ENCODE data around the gene TBC1D3I. TPM values are rescaled to one million over a fixed set of nuclear protein-coding genes. Genes with fewer than 3 reads are reported as not detected.
"Not testable (repeated sequence)": the region's sequence is repeated elsewhere in the genome, so short reads cannot be mapped to it uniquely, and the experiment has no call there.

Gene TBC1D3I
- total RNA-seq, 4 donors from 2014 or later = 0.19 TPM; not detected in 3

GRCh38 chr17:36214918-36215317 lies 49.5 kb downstream of the TBC1D3I start:
- no peak overlapping the region for H3K27ac ChIP-seq (replicated peaks in 1 of 4)
- no peak overlapping the region for H3K4me3 ChIP-seq
- peak; percentile 10 for DNase-seq (ENCODE audit: extremely low spot score)
- H3K27me3 ChIP-seq = peaks cover 0 to 10% (median 0%) of the 10 kb centered on the region in 4 donors
- TF ChIP-seq POLR2A (IDR thresholded peaks at IDR 0.05; ENCODE audit: low read depth) (no peak), POLR2AphosphoS5 (IDR thresholded peaks at IDR 0.05) (no peak)
- peaks cover 0 to 13% (median 0%) of the 10 kb centered on the region in 4 donors for H3K9me3 ChIP-seq
- H3K36me3 ChIP-seq = no peaks in the 10 kb centered on the region
- H3K4me1 ChIP-seq = no peaks in the 10 kb centered on the region
- intact Hi-C loops (cut with DNase I) = no loop called here

GRCh38 chr17:36213695-36214094 lies 50.7 kb downstream of the TBC1D3I start:
- intact Hi-C loops (cut with DNase I) = no loop called here
- Histone ChIP-seq H3K36me3 (no peaks in the 10 kb centered on the region), H3K4me3 (no peak overlapping the region), H3K27ac (replicated peaks in 1 of 4) (no peak overlapping the region), H3K9me3 (peaks cover 0 to 7% (median 0%) of the 10 kb centered on the region in 4 donors), H3K4me1 (no peaks in the 10 kb centered on the region), H3K27me3 (peaks cover 0 to 10% (median 0%) of the 10 kb centered on the region in 4 donors)
- TF ChIP-seq POLR2A (IDR thresholded peaks at IDR 0.05; ENCODE audit: low read depth) (no peak), POLR2AphosphoS5 (IDR thresholded peaks at IDR 0.05) (no peak), EP300 (IDR thresholded peaks at IDR 0.05) (no peak)
- TF ChIP-seq, protein P1, sequence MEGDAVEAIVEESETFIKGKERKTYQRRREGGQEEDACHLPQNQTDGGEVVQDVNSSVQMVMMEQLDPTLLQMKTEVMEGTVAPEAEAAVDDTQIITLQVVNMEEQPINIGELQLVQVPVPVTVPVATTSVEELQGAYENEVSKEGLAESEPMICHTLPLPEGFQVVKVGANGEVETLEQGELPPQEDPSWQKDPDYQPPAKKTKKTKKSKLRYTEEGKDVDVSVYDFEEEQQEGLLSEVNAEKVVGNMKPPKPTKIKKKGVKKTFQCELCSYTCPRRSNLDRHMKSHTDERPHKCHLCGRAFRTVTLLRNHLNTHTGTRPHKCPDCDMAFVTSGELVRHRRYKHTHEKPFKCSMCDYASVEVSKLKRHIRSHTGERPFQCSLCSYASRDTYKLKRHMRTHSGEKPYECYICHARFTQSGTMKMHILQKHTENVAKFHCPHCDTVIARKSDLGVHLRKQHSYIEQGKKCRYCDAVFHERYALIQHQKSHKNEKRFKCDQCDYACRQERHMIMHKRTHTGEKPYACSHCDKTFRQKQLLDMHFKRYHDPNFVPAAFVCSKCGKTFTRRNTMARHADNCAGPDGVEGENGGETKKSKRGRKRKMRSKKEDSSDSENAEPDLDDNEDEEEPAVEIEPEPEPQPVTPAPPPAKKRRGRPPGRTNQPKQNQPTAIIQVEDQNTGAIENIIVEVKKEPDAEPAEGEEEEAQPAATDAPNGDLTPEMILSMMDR (IDR thresholded peaks at IDR 0.05) = no peak
- DNase-seq (ENCODE audit: extremely low spot score) = peak; percentile 62
- WGBS = 85% methylated on average over 3 of the region's 3 CpGs

DNA sequence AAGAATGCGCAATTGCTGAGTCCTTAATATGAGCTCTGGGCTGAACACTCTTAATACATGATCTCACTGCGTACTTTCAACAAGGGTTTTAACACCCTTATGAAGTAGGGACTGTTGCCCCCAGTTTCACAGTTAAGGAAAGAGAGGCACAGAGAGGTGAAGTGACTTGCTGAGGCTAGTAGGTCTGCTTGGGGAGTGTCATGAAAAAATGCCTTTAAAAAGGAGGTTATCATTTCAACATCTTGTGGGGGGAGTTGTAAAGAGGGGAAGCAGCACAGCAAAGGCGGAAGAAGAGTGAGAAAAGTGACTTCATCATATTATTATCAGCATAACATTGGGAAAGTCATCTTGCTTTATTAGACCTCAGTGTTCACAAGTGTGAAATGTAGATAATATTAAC lies 51.4 kb downstream of the TBC1D3I start:
- no peak for TF ChIP-seq POLR2A (IDR thresholded peaks at IDR 0.05; ENCODE audit: low read depth)
- TF ChIP-seq, protein P1 (IDR thresholded peaks at IDR 0.05) = no peak
- no peak for TF ChIP-seq EP300 (IDR thresholded peaks at IDR 0.05)
- no peak for TF ChIP-seq POLR2AphosphoS5 (IDR thresholded peaks at IDR 0.05)
- Histone ChIP-seq H3K36me3 (no peaks in the 10 kb centered on the region), H3K4me3 (no peak overlapping the region), H3K4me1 (no peaks in the 10 kb centered on the region), H3K27me3 (peaks cover 0 to 10% (median 0%) of the 10 kb centered on the region in 4 donors), H3K27ac (replicated peaks in 1 of 4) (no peak overlapping the region), H3K9me3 (no peaks in the 10 kb centered on the region)
- 85% methylated on average over 3 of the region's 3 CpGs for WGBS
- DNase-seq (ENCODE audit: extremely low spot score) = peak; percentile 37
- intact Hi-C loops (cut with DNase I) = no loop called here

GRCh38 chr17:36212272-36212605 lies 52.1 kb downstream of the TBC1D3I start:
- intact Hi-C loops (cut with DNase I) = no loop called here
- no peak overlapping the region for H3K27ac ChIP-seq (replicated peaks in 1 of 4)
- TF ChIP-seq, protein P1 (IDR thresholded peaks at IDR 0.05) = no peak
- no peak for TF ChIP-seq POLR2A (IDR thresholded peaks at IDR 0.05; ENCODE audit: low read depth)
- H3K36me3 ChIP-seq = no peaks in the 10 kb centered on the region
- no peaks in the 10 kb centered on the region for H3K4me1 ChIP-seq
- H3K4me3 ChIP-seq = no peak overlapping the region
- WGBS = 59% methylated on average over 4 of the region's 4 CpGs
- H3K27me3 ChIP-seq = peaks cover 0 to 10% (median 0%) of the 10 kb centered on the region in 4 donors
- peak; percentile 62 for DNase-seq (ENCODE audit: extremely low spot score)
- no peaks in the 10 kb centered on the region for H3K9me3 ChIP-seq

DNA sequence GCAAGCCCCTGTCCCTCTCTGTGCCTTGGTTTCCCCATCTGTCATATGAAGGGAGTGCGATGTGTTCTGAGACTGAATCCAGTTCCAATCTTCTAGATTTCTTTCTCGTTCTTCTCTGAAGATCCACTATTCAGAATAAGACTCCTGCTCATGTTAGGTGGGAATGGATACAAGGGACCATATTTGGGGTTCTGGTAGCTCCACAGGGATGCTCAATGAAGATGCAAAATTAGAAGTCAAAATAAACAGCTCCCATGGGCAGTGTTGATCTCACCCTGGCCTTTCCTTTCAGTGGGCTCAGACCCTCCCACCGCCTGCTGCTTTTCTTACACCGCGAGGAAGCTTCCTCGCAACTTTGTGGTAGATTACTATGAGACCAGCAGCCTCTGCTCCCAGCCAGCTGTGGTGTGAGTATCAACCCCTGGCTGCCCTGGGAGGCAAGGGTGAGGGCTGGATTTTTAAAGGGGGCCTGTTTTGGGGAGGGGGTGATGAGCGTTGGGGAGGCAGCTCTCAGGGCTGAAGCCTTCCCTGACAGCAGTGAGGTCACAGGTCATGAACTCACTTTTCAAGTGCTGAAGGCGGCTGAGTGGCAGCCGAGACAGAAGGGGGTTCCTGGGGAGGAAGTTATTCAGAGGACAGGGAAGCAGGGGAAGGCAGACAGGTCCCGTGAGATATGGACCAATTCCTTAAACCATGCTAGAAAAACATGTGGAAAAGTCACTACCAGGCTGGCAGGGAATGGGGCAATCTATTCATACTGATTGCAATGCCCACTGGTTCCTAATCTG lies 52.7 kb downstream of the TBC1D3I start:
- H3K4me3 ChIP-seq; H3K27ac ChIP-seq (replicated peaks in 1 of 4); H3K27me3 ChIP-seq; intact Hi-C loops (cut with DNase I); H3K4me1 ChIP-seq; H3K9me3 ChIP-seq; H3K36me3 ChIP-seq: not testable (repeated sequence)
- WGBS = 46% methylated on average over 10 of the region's 10 CpGs
- DNase-seq (ENCODE audit: extremely low spot score) = peak; percentile 85

GRCh38 chr17:36210439-36211211 lies 53.7 kb downstream of the TBC1D3I start, which contains the start of gene CCL4L2:
Gene CCL4L2, plus strand, starts transcription at chr17:36211063.
- H3K36me3 ChIP-seq; H3K9me3 ChIP-seq; intact Hi-C loops (cut with DNase I); H3K27ac ChIP-seq (replicated peaks in 1 of 4); H3K4me3 ChIP-seq; H3K27me3 ChIP-seq; H3K4me1 ChIP-seq: not testable (repeated sequence)
- WGBS = 74% methylated on average over 7 of the region's 7 CpGs
- peak; percentile 80 for DNase-seq (ENCODE audit: extremely low spot score)

Measured in esophagus muscularis mucosa (tissue), 4 donors.